Chondrocyte (in vitro differentiated cells): ENCODE data around the gene TEF. TPM values are rescaled to one million over a fixed set of nuclear protein-coding genes. Genes with fewer than 3 reads are reported as not detected.
A peak's percentile ranks its signal among the peaks of the same experiment; 100 is the strongest.

Experiments used
- DNase-seq: peaks from one replicate; pipeline ENCODE4 v3.0.0; 2021; ENCODE audit warnings: mixed read lengths, low spot score
- H3K27ac Mint-ChIP-seq: one replicate; pipeline ENCODE4 v1.8.0; 2021; ENCODE audit warnings: mild to moderate bottlenecking, moderate library complexity, mixed read lengths; ENCODE audit not compliant: unreplicated experiment
- H3K27me3 Mint-ChIP-seq: 2 replicates; pipeline ENCODE4 v1.8.0; 2021; ENCODE audit warnings: low read depth, mixed read lengths
- H3K36me3 Mint-ChIP-seq: 2 replicates; pipeline ENCODE4 v1.8.0; 2021; ENCODE audit warnings: low read depth, mixed read lengths
- H3K4me1 Mint-ChIP-seq: 2 replicates; pipeline ENCODE4 v1.8.0; 2021; ENCODE audit warnings: low read depth, mild to moderate bottlenecking, mixed read lengths
- H3K4me3 Mint-ChIP-seq: one replicate; pipeline ENCODE4 v1.8.0; 2021; ENCODE audit warnings: mild to moderate bottlenecking, moderate library complexity, mixed read lengths; ENCODE audit not compliant: unreplicated experiment
- H3K9me3 Mint-ChIP-seq: 2 replicates; pipeline ENCODE4 v1.8.0; 2021; ENCODE audit warnings: low read depth, mixed read lengths
- total RNA-seq: library from RNA; stranded (reverse); gene quantifications from 3 replicates; pipeline ENCODE4 v1.2.1, GENCODE V29; 2021
- TF ChIP-seq, protein P1 (sequence below): fragments of 200-600 bp; sonication (generic); IDR thresholded peaks from 2 replicates; pipeline ENCODE4 v1.5.0; 2021; ENCODE audit warnings: antibody characterized with exemption, mild to moderate bottlenecking, moderate library complexity

TEF gene
- total RNA-seq, 1 donor from 2014 or later, result 3.2 TPM

DNA sequence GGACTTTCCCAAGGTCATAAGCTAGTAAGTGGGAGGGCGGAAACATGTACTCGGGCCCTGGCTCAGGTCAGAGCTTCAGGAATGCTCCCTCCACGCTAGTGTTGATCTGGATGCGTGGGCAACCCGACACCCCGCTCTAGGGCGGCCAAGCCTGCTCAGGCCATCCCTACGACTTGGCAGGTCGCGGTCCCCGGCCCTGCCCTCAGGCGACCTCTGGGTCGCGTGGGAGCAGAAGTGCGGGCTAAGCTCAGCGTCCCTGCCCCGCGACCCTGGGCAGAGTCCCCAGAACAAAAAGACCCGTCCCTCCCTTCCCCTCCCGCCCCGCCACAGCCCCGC lies 781 bp upstream of the TEF start:
- peak overlapping the region; percentile 86 for H3K4me3 Mint-ChIP-seq

DNA sequence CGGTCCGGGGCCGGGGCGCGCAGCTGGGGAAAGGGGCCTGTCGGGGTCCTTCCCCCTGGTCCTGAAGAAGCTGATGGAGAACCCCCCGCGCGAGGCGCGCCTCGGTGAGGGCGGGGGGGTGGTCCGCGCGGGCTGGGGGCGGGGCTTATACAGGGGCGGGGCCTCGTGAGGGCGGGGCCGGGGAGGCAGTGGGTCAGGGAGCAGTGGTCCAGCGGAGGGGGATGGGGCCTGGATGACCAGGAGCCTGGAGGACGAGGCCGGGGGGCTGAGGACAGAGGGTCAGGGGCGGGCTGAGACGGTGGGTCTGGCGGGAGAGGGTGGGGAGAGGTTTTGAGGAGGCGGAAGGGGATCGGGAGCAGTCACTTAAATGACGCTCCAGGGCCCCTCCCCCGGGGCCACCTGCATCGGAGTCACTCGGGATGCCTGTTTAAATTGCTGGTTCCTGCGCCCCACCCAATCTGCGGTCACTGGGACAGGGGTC lies 396 bp downstream of the TEF start:
- H3K27ac Mint-ChIP-seq, result no peak overlapping the region
- TF ChIP-seq, protein P1, sequence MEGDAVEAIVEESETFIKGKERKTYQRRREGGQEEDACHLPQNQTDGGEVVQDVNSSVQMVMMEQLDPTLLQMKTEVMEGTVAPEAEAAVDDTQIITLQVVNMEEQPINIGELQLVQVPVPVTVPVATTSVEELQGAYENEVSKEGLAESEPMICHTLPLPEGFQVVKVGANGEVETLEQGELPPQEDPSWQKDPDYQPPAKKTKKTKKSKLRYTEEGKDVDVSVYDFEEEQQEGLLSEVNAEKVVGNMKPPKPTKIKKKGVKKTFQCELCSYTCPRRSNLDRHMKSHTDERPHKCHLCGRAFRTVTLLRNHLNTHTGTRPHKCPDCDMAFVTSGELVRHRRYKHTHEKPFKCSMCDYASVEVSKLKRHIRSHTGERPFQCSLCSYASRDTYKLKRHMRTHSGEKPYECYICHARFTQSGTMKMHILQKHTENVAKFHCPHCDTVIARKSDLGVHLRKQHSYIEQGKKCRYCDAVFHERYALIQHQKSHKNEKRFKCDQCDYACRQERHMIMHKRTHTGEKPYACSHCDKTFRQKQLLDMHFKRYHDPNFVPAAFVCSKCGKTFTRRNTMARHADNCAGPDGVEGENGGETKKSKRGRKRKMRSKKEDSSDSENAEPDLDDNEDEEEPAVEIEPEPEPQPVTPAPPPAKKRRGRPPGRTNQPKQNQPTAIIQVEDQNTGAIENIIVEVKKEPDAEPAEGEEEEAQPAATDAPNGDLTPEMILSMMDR, result no peak
- H3K27me3 Mint-ChIP-seq, result no peaks in the 10 kb centered on the region
- DNase-seq, result no peak
- peak overlapping the region; percentile 86 for H3K4me3 Mint-ChIP-seq
- H3K36me3 Mint-ChIP-seq, result no peaks in the 10 kb centered on the region
- H3K4me1 Mint-ChIP-seq, result peaks cover 17% of the 10 kb centered on the region
- H3K9me3 Mint-ChIP-seq, result no peaks in the 10 kb centered on the region

More for the DNA sequence above, 781 bp upstream of the TEF start:
- DNase-seq, result no peak
- Mint-ChIP-seq H3K27me3 (no peaks in the 10 kb centered on the region), H3K4me1 (peaks cover 17% of the 10 kb centered on the region), H3K36me3 (no peaks in the 10 kb centered on the region), H3K9me3 (no peaks in the 10 kb centered on the region), H3K27ac (peak overlapping the region; percentile 78)
- TF ChIP-seq, protein P1, result no peak

DNA sequence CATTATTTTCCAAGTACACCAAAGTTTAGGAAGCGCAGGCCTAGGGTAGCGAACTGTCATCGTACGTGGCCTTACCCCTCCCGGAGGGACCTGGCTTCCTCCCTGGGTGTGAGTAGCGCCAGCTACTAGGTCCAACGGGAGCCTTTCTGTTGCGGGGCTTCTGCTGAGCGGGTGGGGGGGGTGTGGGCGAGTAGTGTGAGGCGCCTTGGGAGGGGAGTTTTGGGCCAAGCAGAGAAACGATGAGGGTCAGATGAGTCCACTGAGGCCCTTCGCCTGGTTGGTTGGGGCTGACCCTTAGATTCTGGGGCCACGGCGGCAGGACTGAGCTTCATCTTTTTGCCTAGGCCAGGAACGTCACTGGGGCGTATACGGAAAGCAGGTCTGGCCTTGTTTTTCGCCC lies 868 bp downstream of the TEF start:
- TF ChIP-seq, protein P1, result no peak
- peaks cover 17% of the 10 kb centered on the region for H3K4me1 Mint-ChIP-seq
- H3K27ac Mint-ChIP-seq, result no peak overlapping the region
- DNase-seq, result no peak
- no peaks in the 10 kb centered on the region for H3K27me3 Mint-ChIP-seq
- no peaks in the 10 kb centered on the region for H3K36me3 Mint-ChIP-seq
- H3K4me3 Mint-ChIP-seq, result peak overlapping the region; percentile 86
- no peaks in the 10 kb centered on the region for H3K9me3 Mint-ChIP-seq

DNA sequence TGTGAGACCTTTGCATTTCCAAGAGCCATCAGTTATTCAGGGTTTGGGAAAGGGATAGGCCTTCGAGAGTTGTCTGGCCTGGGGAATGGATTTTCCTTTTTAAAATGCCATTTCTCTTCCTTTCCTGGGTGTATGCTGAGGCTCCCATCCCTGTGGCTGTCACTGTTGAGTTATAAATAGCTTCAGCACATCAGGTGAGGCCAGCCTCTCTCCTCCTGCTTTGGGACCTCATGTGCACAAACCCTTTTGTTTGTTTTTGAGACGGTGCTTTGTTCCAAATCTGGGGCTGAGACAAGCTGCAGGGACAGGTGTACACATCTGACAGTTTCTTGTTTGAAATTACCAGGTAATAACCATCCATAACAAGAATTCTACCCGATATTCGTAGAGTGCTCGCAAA lies 1.3 kb downstream of the TEF start:
- Mint-ChIP-seq H3K27ac (no peak overlapping the region), H3K36me3 (no peaks in the 10 kb centered on the region), H3K9me3 (no peaks in the 10 kb centered on the region), H3K27me3 (no peaks in the 10 kb centered on the region), H3K4me3 (peak overlapping the region; percentile 86), H3K4me1 (peaks cover 17% of the 10 kb centered on the region)
- DNase-seq, result no peak
- TF ChIP-seq, protein P1, result no peak

DNA sequence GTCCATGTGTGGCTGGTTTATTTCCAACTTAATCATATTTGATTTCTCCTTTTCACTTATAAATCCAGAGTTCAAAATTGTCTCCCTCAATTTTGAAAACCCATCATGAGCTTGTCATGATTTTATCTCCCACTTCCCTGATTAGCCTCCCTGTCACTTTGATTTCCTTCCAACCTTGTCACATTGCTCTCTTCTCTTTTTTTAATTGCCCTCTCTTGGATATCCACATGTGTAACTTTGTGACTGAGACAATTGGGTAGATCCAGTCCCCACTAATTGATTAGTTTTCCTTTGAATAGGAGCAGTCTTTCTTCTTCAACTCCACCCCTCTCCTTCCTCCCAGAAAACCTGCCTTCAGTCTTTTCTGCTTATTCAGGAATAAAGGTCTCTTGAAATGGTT lies 2.4 kb downstream of the TEF start:
- H3K27me3 Mint-ChIP-seq, result no peaks in the 10 kb centered on the region
- H3K27ac Mint-ChIP-seq, result no peak overlapping the region
- no peak overlapping the region for H3K4me3 Mint-ChIP-seq
- H3K4me1 Mint-ChIP-seq, result peaks cover 17% of the 10 kb centered on the region
- DNase-seq, result no peak
- TF ChIP-seq, protein P1, result no peak
- peaks cover 1% of the 10 kb centered on the region for H3K36me3 Mint-ChIP-seq
- no peaks in the 10 kb centered on the region for H3K9me3 Mint-ChIP-seq
